Karpas-422 (cell line): Measurements from ENCODE around the gene SIGLEC10. TPM values are rescaled to one million over a fixed set of nuclear protein-coding genes. Genes with fewer than 3 reads are reported as not detected.
"Not testable (repeated sequence)": the region's sequence is repeated elsewhere in the genome, so short reads cannot be mapped to it uniquely, and the experiment has no call there.

Source experiments
- DNase-seq: peaks from one replicate; pipeline ENCODE4 v3.0.0-alpha.2; 2015
- H2AFZ ChIP-seq: fragments of 200-600 bp; sonication (generic); 2 replicates; pipeline ENCODE4 v1.6.1; 2014; ENCODE audit warnings: antibody characterized with exemption, low read length, mixed read lengths
- H3K27ac ChIP-seq: fragments of 200-600 bp; sonication (generic); 2 replicates; pipeline ENCODE4 v1.5.1; 2014; ENCODE audit warnings: mild to moderate bottlenecking, low read length, moderate library complexity
- H3K27me3 ChIP-seq: fragments of 200-600 bp; sonication (generic); 2 replicates; pipeline ENCODE4 v1.6.1; 2014; ENCODE audit warnings: low read length, mixed read lengths
- H3K36me3 ChIP-seq: fragments of 200-600 bp; sonication (generic); 2 replicates; pipeline ENCODE4 v1.6.1; 2014; ENCODE audit warnings: low read length, mixed read lengths; ENCODE audit not compliant: insufficient read depth
- H3K4me1 ChIP-seq: fragments of 200-600 bp; sonication (generic); 2 replicates; pipeline ENCODE4 v1.6.1; 2014; ENCODE audit warnings: mild to moderate bottlenecking, low read length, mixed read lengths
- H3K4me2 ChIP-seq: fragments of 200-600 bp; sonication (generic); 2 replicates; pipeline ENCODE4 v1.6.1; 2014; ENCODE audit warnings: low read length, low read depth, mild to moderate bottlenecking; ENCODE audit not compliant: poor library complexity, severe bottlenecking
- H3K4me3 ChIP-seq: fragments of 200-600 bp; sonication (generic); 2 replicates; pipeline ENCODE4 v1.5.1; 2014; ENCODE audit warnings: mild to moderate bottlenecking, antibody characterized with exemption, low read length, mixed read lengths
- H3K79me2 ChIP-seq: fragments of 200-600 bp; sonication (generic); 2 replicates; pipeline ENCODE4 v1.6.1; 2014; ENCODE audit warnings: mild to moderate bottlenecking, low read length, mixed read lengths
- H3K9ac ChIP-seq: fragments of 200-600 bp; sonication (generic); 2 replicates; pipeline ENCODE4 v1.6.0; 2014; ENCODE audit warnings: low read length
- H3K9me2 ChIP-seq: fragments of 200-600 bp; sonication (generic), shearing (Covaris generic); replicated peaks from 2 replicates; pipeline ENCODE4 v1.6.0; 2014; ENCODE audit warnings: mild to moderate bottlenecking, low read length, moderate library complexity; ENCODE audit not compliant: insufficient read depth
- H3K9me3 ChIP-seq: fragments of 300-700, 200-600 bp; sonication (generic); 2 replicates; pipeline ENCODE4 v1.6.1; 2014; ENCODE audit warnings: low read length, mixed read lengths
- H4K20me1 ChIP-seq: fragments of 200-600 bp; sonication (generic); 2 replicates; pipeline ENCODE4 v1.6.1; 2014; ENCODE audit warnings: mild to moderate bottlenecking, antibody characterized with exemption, low read length, low read depth; ENCODE audit not compliant: insufficient read depth
- total RNA-seq: library from RNA; depleted of rRNA; stranded (reverse); fragments of >200 nt; shearing (Covaris generic); gene quantifications from 2 replicates; pipeline ENCODE4 v1.2.3, GENCODE V29; 2014; ENCODE audit warnings: low replicate concordance

The SIGLEC10 gene
- total RNA-seq, 1 experiment from 2014 or later = 500 TPM

DNA sequence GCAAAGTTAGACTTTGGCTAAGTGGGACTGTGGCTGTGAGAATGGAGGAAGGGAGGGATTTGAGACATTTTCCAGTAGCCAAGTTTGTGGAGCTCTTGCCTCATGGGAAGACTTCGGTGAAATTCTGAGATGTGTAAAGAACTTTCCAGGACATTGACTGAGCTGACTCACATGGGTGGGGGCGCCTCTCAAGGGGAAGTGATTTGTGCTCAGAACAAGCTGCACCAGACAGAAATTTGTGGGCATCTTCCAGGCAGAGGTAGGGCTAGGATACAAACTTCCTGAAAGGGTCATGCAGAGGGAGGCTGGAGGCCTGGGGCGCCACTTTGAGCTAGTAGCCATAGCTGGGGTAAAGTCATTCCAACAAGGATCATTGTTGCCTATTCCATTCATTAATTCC is 9.8 kb upstream of the SIGLEC10 start:
- no peaks in the 10 kb centered on the region for H3K36me3 ChIP-seq
- no peak overlapping the region for H2AFZ ChIP-seq
- no peak overlapping the region for H3K27ac ChIP-seq
- no peaks in the 10 kb centered on the region for H4K20me1 ChIP-seq
- no peak overlapping the region for H3K9ac ChIP-seq
- H3K9me2 ChIP-seq = no peaks in the 10 kb centered on the region
- H3K79me2 ChIP-seq = no peaks in the 10 kb centered on the region
- H3K4me2 ChIP-seq = no peak overlapping the region
- H3K4me3 ChIP-seq = no peak overlapping the region
- peaks cover under 1% of the 10 kb centered on the region; the same call in 1 of the 2 replicates for H3K4me1 ChIP-seq
- 0 out of 2 replicates have a peak, but pooled peaks cover 2% of the 10 kb centered on the region for H3K27me3 ChIP-seq
- no peaks in the 10 kb centered on the region for H3K9me3 ChIP-seq
- DNase-seq = no peak

DNA sequence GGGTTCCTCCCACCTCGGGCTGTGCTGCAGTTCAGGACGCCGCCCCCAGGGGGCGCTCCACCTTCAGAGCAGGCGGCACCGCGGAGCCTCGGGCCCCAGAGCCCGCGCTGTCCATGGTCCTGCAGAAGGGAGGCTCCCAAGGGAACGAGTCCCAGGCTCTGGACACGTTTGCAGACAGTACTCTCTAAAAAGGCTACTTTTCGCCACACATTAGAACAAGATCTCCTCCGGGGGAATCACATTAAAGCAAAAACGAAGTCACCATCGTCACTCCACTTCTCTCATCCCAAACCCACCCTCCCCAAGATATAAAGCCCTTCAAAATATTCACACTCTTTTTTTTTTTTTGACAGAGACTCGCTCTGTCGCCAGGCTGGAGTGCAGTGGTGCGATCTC is 4.6 kb upstream of the SIGLEC10 start:
- Histone ChIP-seq H3K9me3 (no peaks in the 10 kb centered on the region), H3K4me3 (no peak overlapping the region), H3K27ac (no peak overlapping the region), H3K9ac (peak overlapping the region; percentile 69; the same call in 1 of the 2 replicates), H4K20me1 (no peaks in the 10 kb centered on the region), H3K36me3 (peaks cover 3% of the 10 kb centered on the region; the same call in 1 of the 2 replicates), H3K4me1 (peaks cover 47% of the 10 kb centered on the region), H3K79me2 (peaks cover 4% of the 10 kb centered on the region), H2AFZ (no peak overlapping the region), H3K9me2 (no peaks in the 10 kb centered on the region), H3K4me2 (peak overlapping the region; percentile 59), H3K27me3 (no peaks in the 10 kb centered on the region)
- DNase-seq = peak; percentile 99

DNA sequence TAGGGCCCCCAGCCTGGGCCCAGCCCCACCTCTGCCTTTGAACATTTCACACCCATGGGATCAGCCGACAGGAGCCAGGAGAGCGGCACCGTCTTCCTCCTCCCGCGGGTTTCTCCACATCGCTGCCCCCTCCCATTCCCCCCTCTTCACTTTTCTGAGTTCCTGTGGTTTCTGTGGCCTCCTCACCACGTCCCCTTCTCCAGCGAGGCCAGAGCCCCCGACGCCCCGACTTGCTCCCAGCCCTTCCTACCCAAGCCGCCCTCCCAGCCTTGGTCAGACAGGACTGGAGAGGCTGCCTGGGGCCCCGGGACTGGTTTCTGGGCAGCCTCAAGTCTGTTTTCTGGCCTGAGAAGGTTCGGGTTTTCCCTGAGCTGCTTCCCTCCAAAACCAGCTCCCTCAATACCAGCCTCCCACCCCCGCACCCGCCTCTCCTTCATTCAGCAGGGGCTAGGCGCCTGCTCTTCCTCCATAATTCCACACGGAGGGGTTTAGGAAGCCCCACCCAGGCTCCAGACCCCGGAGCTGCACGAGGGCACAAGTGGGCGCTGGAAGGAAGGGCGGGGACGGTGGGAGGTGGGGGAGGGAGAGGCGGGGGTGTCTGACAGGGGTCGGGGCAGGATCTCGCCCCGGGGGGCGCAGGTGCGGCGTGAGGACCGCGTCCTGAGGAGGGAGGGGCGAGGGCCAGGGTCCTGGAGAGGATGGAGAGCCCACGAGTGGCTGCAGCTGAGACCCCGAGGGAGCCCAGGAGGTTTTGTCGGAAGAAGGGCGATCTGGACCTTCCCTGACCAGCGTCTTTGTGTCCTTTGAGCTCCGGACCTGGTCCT is 4.0 kb upstream of the SIGLEC10 start:
- no peaks in the 10 kb centered on the region for H3K9me2 ChIP-seq
- peak overlapping the region; percentile 69 for H3K9ac ChIP-seq
- H3K4me2 ChIP-seq = peak overlapping the region; percentile 59
- H3K4me3 ChIP-seq = peak overlapping the region; percentile 36; the same call in 1 of the 2 replicates
- H3K36me3 ChIP-seq = peaks cover 9% of the 10 kb centered on the region; the same call in 1 of the 2 replicates
- no peaks in the 10 kb centered on the region for H4K20me1 ChIP-seq
- no peaks in the 10 kb centered on the region for H3K9me3 ChIP-seq
- peaks cover 10% of the 10 kb centered on the region for H3K79me2 ChIP-seq
- peaks cover 49% of the 10 kb centered on the region for H3K4me1 ChIP-seq
- H2AFZ ChIP-seq = peak overlapping the region; percentile 70; the same call in 1 of the 2 replicates
- H3K27ac ChIP-seq = peak overlapping the region; percentile 96
- DNase-seq = peak; percentile 72
- H3K27me3 ChIP-seq = no peaks in the 10 kb centered on the region

DNA sequence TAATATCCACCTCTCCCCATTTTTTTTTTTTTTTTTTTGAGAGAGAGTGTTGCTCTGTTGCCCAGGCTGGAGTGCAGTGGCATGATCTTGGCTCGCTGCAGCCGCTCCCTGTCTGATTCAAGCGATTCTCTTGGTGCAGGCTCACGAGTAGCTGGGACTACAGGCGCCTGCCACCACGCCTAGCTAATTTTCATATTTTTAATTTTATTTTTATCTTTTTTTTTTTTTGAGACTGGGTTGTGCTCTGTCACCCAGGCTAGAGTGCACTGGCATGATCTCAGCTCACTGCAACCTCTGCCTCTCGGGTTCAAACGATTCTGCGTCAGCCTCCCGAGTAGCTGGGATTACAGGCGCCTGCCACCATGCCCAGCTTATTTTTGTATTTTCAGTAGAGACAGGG is 3.1 kb upstream of the SIGLEC10 start:
- DNase-seq = peak; percentile 93
- peak overlapping the region; percentile 69 for H3K9ac ChIP-seq
- H3K9me2 ChIP-seq, H2AFZ ChIP-seq, H4K20me1 ChIP-seq, H3K27me3 ChIP-seq, H3K9me3 ChIP-seq: not testable (repeated sequence)
- peaks cover 16% of the 10 kb centered on the region for H3K36me3 ChIP-seq
- peak overlapping the region; percentile 59 for H3K4me2 ChIP-seq
- peak overlapping the region; percentile 96 for H3K27ac ChIP-seq
- peaks cover 19% of the 10 kb centered on the region for H3K79me2 ChIP-seq
- peaks cover 58% of the 10 kb centered on the region for H3K4me1 ChIP-seq
- H3K4me3 ChIP-seq = peak overlapping the region; percentile 23; the same call in 1 of the 2 replicates

DNA sequence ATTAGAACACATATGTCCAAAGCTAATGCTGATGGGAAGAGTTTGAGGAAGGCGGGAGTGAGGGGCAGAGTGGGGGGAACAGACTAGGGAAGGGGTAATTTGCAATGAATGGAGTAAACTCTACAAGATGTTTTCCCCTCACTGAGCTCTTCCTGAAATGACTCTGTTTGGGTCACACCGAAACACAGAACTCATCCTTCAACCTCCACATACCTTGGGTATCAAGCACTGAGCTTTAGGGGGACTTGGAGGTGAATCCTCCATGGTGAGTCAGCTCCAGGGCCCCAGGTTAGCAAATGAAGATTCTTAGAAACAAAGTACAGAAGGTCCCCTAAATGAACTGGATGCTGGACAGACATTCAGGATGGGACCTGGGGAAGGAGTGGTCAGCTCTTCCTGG is 1.3 kb upstream of the SIGLEC10 start:
- DNase-seq = no peak
- peak overlapping the region; percentile 97 for H3K9ac ChIP-seq
- no peak overlapping the region for H2AFZ ChIP-seq
- no peaks in the 10 kb centered on the region for H3K9me3 ChIP-seq
- H3K27ac ChIP-seq = peak overlapping the region; percentile 96
- H3K4me1 ChIP-seq = peaks cover 74% of the 10 kb centered on the region
- H3K4me3 ChIP-seq = no peak overlapping the region
- H3K9me2 ChIP-seq = no peaks in the 10 kb centered on the region
- peaks cover 32% of the 10 kb centered on the region for H3K36me3 ChIP-seq
- H4K20me1 ChIP-seq = no peaks in the 10 kb centered on the region; the same call in 1 of the 2 replicates
- H3K27me3 ChIP-seq = no peaks in the 10 kb centered on the region
- H3K79me2 ChIP-seq = peaks cover 28% of the 10 kb centered on the region
- peak overlapping the region; percentile 85 for H3K4me2 ChIP-seq

DNA sequence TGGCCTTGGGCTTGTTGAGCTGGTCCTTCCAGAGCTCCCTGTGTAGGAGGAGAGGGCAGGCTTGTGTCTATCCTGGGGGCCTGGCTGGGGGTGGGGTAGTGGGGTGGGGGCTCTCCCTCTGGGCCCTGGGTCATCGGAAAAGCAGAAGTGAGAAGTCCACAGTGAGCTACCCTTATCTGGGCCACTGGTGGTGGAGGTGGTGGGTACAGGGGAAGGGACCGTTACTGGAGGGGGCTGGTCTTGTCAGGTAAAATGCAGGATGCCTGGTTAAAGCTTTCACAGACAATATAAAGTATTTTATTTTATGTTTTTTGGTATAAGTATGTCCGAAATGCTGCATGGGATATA is 342 bp upstream of the SIGLEC10 start:
- peak overlapping the region; percentile 97 for H3K9ac ChIP-seq
- H3K4me3 ChIP-seq = peak overlapping the region; percentile 80
- no peak overlapping the region for H2AFZ ChIP-seq

DNA sequence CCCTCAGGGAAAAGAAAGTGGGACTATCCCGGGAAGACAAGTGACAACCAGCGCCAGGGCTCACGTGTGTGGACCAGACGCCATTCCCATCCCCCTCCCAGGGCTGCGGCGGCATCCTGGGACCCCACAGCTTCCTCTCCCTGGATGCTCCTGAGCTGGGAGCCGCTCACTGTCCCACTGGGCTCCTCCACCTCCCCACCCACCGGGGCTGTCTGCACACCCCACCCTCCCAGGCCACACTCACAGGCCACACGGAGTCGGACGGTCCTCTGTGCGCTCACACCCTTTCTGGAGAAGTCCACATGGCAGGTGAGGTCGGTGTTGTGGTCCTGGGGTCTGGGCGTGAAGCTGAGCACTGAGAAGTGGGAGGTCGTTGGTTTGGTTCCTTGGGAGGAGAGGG is 1.0 kb downstream of the SIGLEC10 start:
- H3K9me2 ChIP-seq, H3K27me3 ChIP-seq, DNase-seq, H3K9me3 ChIP-seq, H2AFZ ChIP-seq, H4K20me1 ChIP-seq: not testable (repeated sequence)
- peaks cover 28% of the 10 kb centered on the region for H3K79me2 ChIP-seq
- H3K4me1 ChIP-seq = peaks cover 85% of the 10 kb centered on the region
- H3K4me2 ChIP-seq = peak overlapping the region; percentile 85
- peaks cover 43% of the 10 kb centered on the region for H3K36me3 ChIP-seq
- H3K4me3 ChIP-seq = peak overlapping the region; percentile 80
- H3K27ac ChIP-seq = peak overlapping the region; percentile 96
- H3K9ac ChIP-seq = peak overlapping the region; percentile 97

More for the DNA sequence above, 342 bp upstream of the SIGLEC10 start:
- peaks cover 41% of the 10 kb centered on the region for H3K36me3 ChIP-seq
- peaks cover 28% of the 10 kb centered on the region for H3K79me2 ChIP-seq
- no peak for DNase-seq
- no peaks in the 10 kb centered on the region for H3K27me3 ChIP-seq
- peaks cover 84% of the 10 kb centered on the region for H3K4me1 ChIP-seq
- H3K9me2 ChIP-seq = no peaks in the 10 kb centered on the region
- peak overlapping the region; percentile 85 for H3K4me2 ChIP-seq
- H4K20me1 ChIP-seq = peaks cover 5% of the 10 kb centered on the region; the same call in 1 of the 2 replicates
- H3K9me3 ChIP-seq = no peaks in the 10 kb centered on the region
- peak overlapping the region; percentile 96 for H3K27ac ChIP-seq

DNA sequence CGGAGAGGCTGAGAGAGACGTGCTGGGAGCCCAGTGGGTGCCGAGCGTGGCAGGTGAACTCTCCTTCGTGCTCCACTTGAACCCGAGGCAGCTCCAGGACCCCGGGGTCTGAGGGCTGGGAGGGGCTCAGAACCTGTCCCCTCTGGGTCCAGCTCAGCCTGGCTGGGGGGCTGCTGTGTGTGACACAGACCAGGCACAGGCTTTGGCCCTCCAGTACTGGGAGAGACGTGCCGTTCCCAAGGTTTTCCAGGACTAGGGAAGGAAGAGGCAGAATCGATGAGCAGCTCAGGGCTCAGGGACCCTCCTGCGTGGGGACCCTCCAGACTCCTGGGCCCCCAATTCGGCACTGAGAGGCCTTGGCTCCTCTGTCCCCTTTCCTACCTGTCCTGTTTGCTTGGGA is 2.3 kb downstream of the SIGLEC10 start:
- Histone ChIP-seq H3K9ac (peak overlapping the region; percentile 97), H3K4me3 (peak overlapping the region; percentile 80; the same call in 1 of the 2 replicates), H3K27me3 (no peaks in the 10 kb centered on the region), H3K4me1 (peaks cover 83% of the 10 kb centered on the region), H3K4me2 (peak overlapping the region; percentile 85), H3K9me2 (no peaks in the 10 kb centered on the region), H3K9me3 (no peaks in the 10 kb centered on the region), H3K36me3 (peaks cover 49% of the 10 kb centered on the region), H2AFZ (no peak overlapping the region), H3K27ac (peak overlapping the region; percentile 96), H4K20me1 (peaks cover 5% of the 10 kb centered on the region; the same call in 1 of the 2 replicates), H3K79me2 (peaks cover 28% of the 10 kb centered on the region)
- DNase-seq = no peak
